Putamen (tissue), 1 donor: Measurements from ENCODE around the gene SULT1A1.
"Not testable (repeated sequence)": the region's sequence is repeated elsewhere in the genome, so short reads cannot be mapped to it uniquely, and the experiment has no call there.

Source experiments
- DNase-seq: peaks from one replicate; pipeline ENCODE4 v3.0.0-alpha.2; 2016; ENCODE audit warnings: low spot score

SULT1A1 gene

DNA sequence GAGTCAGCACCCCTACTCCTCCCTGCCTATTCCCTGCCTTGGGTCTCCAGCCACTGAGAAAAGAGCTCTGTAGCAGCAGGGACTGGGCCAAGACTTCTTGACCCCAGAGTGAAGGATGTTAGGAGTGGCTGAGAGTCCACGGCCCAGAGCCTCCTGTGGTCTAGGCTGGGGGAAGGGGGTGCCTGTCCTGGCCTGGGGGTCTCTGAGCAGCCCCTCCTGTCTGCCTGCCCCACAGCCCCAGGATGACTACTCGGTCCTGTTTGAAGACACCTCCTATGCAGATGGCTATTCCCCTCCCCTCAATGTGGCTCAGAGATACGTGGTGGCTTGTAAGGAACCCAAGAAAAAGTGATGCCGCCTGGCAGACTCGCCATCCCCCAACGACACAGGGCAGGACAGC lies 18.5 kb downstream of the SULT1A1 start:
- no peak for DNase-seq

DNA sequence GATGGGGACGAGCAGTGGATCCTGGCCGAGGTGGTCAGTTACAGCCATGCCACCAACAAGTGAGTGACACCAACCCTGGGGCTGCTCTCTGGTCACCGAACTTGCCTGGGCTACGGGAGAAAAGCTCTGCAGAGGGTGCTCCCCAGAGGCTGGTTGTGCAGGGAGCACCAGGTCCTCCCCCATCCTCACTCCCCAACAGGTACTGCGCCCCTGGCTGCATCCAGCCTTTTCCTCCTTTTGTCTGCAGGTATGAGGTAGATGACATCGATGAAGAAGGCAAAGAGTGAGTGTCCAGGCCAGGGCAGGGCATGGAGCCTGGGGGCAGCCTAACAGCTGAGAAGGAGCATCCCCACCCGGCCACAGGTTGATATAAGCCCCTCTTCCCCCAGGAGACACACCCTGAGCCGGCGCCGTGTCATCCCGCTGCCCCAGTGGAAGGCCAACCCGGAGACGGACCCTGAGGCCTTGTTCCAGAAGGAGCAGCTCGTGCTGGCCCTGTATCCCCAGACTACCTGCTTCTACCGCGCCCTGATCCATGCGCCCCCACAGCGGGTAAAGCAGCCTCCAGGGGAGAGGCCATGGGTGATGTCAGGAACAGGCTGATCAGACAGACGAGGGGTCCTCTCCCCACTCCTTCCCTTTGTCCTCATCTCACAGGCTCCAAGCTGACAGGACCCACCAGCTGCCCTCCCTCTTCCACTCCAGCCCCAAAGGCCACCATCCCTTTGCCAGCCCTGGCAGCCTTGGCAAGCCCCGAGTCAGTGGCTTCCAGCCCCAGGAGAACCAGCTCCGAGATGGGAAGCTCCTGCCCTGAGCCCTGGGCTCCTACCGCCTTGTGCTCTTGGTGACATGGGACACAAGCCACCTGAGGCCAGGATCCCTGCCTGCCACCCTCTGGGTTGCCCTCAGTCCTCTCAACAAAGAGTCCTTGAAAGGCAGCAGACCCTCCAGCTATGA lies 19.2 kb downstream of the SULT1A1 start:
- no peak for DNase-seq

- no peak for DNase-seq
These were observed 19.9 kb downstream of the SULT1A1 start for GRCh38 chr16:28589930-28590329.

GRCh38 chr16:28589069-28589468 lies 20.8 kb downstream of the SULT1A1 start:
- no peak for DNase-seq

- no peak for DNase-seq
These were observed 22.5 kb downstream of the SULT1A1 start for GRCh38 chr16:28587386-28587785.

DNA sequence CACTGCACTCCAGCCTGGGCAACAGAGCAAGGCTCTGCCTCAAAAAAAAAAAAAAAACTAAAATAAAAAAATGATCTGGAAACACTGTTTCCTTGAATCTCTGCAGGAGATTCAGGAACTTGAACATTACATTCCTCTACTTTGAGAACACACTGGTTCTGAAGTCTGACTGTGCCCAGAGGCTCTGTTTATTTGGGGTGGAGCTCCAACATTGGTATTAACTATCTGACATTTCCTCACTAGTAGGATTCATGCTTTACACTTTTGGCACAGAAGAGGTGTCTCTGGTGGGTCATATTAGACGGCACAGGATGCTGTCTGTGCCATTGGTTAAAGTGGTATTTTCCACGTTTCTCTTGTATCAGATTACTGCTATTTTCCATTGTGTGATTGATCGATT lies 23.4 kb downstream of the SULT1A1 start:
- no peak for DNase-seq

DNA sequence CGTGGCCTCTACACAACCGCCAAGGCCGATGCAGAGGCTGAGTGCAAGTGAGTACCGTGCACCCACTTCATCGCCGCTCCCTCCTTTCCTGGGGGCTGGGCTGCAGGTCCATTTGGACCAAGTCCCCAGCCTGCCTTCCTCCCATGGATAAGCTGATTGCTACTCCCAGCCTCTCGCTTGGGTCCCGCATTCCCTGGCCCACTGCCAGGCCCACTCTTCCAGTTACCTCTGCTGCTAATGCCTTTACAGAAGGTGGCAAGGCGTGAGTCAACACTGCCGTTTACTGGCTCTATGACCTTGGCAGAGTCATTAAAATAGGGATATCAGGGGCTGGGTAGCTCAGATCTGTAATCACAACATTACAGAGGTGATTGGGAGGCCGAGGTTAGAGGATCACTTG lies 24.2 kb downstream of the SULT1A1 start:
- DNase-seq: no peak

DNA sequence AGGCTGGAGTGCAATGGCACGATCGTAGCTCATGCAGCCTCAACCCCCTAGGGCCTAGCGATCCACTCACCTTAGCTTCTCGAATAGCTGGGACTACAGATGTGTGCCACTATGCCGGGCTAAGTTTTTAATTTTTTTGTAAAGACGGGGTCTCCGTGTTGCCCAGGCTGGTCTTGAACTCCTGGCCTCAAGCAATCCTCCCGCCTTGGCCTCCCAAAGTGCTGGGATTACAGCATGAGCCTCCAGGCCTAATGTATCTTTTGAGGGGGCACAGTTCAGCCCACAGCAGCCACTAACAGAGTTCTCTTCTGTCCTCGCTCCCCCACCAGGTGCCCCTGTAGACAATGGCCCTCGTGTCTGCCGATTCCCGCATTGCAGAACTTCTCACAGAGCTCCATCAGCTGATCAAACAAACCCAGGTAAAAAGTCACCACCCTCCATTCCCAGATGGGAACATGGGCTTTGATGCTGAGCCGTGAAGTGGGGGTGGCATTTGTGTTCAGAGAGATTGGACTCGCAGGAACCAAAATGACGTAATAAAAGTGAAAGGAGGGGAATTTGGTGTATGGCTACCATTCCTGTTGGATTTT lies 29.0 kb downstream of the SULT1A1 start:
- no peak for DNase-seq

DNA sequence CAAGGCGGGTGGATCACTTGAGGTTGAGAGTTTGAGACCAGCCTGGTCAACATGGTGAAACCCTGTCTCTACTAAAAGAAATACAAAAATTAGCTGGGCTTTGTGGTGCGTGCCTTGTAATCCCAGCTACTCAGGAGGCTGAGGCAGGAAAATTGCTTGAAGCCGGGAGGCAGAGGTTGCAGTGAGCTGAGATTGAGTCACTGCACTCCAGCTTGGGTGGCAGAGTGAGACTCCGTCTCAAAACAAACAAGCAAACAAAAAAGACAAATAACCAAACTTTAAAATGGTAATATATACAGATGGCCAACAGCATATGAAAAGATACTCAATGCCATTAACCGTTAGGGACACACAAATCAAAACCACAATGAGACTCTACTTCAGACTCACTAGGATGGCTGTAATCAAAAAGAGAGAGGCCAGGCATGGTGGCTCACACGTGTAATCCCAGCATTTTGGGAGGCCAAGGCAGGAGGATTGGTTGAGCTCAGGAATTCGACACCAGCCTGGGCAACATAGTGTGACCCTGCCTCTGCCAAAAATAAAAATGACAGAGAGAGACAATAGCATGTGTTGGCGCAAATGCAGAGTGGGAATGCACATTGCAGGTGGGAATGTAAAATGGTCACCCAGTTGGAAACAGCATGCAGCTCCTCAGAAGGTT lies 34.3 kb downstream of the SULT1A1 start:
- DNase-seq: no peak

GRCh38 chr16:28574925-28575324 lies 34.9 kb downstream of the SULT1A1 start:
- DNase-seq: no peak

DNA sequence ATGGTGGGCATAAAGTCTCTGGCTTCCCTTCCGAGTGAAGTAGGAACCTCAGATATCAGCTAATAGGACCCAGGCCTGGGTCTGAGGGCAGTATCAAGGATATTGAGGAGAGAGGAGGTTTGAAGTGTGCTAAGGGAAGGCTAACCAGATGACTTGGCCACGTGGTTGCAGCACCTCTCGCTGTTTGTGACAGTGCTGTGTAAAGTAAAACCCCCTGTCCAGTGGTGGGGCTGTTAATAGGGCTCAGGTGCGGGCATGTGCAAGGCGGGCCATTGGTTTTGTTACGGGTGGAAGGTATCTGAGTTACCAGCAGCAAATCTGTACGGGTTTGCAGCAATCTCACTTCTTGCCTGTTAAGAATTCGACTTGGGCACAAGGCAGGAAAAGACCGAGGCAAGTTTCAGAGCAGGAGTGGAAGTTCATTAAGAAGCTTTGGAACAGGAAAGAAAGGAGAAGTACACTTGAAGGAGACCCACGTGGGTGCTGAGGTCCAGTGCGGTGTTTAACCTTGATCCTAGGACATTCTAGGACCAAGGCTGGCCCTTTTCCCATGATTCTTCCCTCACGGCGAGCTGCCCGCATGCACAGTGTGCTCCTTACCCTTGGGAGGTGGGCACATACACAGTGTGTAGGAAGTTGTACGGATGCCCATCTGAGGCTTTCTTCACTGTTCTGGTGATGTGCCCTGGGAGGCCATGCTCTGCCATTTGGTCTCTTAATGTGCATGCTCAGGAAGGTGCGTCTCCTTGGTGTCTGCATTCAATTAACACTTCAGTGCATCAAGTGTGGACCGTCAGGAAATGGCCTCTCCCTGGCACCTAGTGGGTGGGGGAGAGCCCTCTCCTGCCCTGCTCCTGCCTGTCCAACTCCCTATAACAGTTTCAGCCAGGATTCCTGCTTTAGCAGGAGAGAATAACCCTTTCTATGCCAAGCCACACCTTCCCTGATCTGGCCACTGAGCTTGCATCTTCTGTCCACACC lies 35.8 kb downstream of the SULT1A1 start:
- no peak for DNase-seq

DNA sequence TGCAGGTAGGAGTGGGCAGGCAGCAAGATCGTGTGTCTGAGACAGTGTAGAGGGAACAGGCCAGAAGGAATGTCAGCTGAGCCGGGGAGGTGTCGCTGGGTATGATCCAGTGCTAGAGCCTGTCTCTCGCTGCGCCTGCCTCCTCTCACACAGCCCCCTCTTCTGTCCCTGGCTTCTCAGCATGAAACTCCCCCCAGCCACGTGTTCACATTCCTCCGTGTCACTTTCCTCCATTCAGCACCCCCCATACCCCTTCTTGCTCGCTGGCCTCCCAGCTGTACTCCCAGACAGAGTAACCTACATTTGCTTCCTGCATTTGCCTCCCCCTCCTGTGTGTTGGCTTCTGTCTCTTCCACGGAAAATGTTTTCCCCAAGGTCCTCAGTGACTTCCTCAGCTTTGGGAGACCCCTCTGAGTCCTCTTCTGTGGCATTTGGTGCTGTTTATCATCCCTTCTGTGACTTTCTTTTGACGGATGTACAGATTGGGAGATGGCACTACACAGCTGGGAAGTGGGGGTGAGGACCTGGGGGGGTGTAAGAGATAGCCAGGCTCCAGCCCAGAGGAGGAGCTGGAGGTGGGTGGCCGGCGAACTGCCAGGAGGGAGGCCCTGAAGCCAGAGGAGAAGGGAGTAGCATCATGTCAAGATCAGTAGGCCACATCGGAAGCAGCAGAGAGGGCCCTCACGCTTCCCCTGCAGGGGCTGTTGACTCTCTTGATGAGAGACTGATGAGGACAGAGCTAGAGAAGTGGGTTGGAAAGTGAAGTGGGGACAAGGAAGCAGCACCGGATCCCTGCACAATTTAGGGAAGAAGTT lies 36.9 kb downstream of the SULT1A1 start:
- no peak for DNase-seq

DNA sequence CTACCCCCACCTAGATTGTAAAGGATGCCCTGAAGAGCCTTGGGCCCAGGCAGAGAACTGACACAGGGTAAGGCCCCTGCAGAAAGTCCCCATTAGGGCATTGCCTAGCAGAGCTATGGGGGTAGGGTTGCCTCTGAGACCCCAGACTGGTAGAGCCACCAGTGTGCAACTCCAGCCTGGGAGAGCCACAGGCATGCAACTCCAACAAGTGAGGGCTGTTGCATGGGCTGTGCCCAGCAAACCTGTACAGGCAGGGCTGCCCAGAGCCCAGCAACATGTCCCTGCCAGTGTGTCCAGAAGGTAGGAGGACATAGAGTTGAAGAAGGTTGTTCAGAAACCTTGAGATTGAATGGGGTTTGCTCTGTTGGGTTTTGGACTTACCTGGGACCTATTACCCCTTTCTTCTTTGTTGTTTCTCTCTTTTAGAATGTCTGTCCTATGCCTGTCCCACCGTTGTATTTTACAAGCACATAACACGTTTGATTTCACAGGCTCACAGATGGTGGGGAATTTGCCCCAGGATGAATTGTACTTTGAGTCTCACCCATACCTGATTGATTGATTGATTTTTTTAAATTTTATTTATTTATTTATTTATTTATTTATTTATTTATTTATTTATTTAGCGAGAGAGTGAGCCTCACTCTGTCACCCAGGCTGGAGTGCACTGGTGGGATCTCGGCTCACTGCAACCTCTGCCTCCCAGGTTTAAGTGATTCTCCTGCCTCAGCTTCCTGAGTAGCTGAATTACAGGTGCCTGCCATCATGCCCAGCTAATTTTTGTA lies 39.7 kb downstream of the SULT1A1 start:
- DNase-seq: no peak

DNA sequence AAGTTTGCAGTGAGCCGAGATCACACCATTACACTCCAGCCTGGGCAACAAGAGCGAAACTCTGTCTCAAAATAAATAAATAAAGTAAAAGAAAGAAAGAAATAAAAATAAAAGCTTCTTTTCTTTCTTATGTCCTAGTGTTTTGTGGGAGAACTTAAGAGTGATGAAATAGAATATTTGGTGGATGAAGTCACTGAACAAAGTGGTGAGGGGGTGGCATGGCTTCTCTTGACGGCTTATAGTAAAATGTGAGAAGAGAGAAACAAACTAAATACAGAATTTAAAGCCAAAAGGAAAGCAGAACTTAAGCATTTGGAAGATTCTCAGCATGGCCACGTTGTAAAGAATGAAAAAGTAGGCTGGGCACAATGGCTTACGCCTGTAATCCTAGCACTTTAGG lies 40.8 kb downstream of the SULT1A1 start:
- no peak for DNase-seq

GRCh38 chr16:28567292-28567691 lies 42.6 kb downstream of the SULT1A1 start:
- DNase-seq: no peak

- not testable (repeated sequence) for DNase-seq
These were observed 43.5 kb downstream of the SULT1A1 start for GRCh38 chr16:28566233-28566925.

GRCh38 chr16:28563218-28563617 lies 46.6 kb downstream of the SULT1A1 start:
- DNase-seq: no peak

- no peak for DNase-seq
These were observed 47.6 kb downstream of the SULT1A1 start for GRCh38 chr16:28562199-28562598.

GRCh38 chr16:28561557-28562187 lies 48.2 kb downstream of the SULT1A1 start:
- no peak for DNase-seq
